ENCODE results near the gene SCFD2. TPM values are rescaled to one million over a fixed set of nuclear protein-coding genes. Genes with fewer than 3 reads are reported as not detected.

Gene SCFD2
- polyA plus RNA-seq, 4 donors, result 2.2 to 8.4 (median 5.6) TPM

GRCh38 chr4:52948057-52948423, 417.8 kb downstream of the SCFD2 start:
- no peaks in the 10 kb centered on the region for H3K27me3 ChIP-seq (ENCODE audit: control insufficient read depth in 3 of 3, insufficient read depth in 3 of 3, low read length in 3 of 3)
- H3K27ac ChIP-seq (ENCODE audit: low read depth in 1 of 3, low read length in 2 of 3), result no peak overlapping the region
- no peaks in the 10 kb centered on the region for H3K9me3 ChIP-seq (ENCODE audit: control insufficient read depth in 2 of 2, insufficient read depth in 1 of 2, low read depth in 1 of 2, low read length in 1 of 2)
- H3K4me3 ChIP-seq (ENCODE audit: low read depth in 1 of 3, low read length in 3 of 3), result no peak overlapping the region
- DNase-seq, result no peak
- H3K4me1 ChIP-seq (ENCODE audit: control insufficient read depth in 3 of 3, insufficient read depth in 2 of 3, low read depth in 1 of 3, low read length in 2 of 3), result no peaks in the 10 kb centered on the region
- no peaks in the 10 kb centered on the region for H3K36me3 ChIP-seq (ENCODE audit: control insufficient read depth in 3 of 3, insufficient read depth in 2 of 3, low read depth in 1 of 3, low read length in 3 of 3)
- no peak for FAIRE-seq
- 79 to 88% (median 82%) methylated on average over 5 of the region's 5 CpGs for WGBS, 3 donors

DNA sequence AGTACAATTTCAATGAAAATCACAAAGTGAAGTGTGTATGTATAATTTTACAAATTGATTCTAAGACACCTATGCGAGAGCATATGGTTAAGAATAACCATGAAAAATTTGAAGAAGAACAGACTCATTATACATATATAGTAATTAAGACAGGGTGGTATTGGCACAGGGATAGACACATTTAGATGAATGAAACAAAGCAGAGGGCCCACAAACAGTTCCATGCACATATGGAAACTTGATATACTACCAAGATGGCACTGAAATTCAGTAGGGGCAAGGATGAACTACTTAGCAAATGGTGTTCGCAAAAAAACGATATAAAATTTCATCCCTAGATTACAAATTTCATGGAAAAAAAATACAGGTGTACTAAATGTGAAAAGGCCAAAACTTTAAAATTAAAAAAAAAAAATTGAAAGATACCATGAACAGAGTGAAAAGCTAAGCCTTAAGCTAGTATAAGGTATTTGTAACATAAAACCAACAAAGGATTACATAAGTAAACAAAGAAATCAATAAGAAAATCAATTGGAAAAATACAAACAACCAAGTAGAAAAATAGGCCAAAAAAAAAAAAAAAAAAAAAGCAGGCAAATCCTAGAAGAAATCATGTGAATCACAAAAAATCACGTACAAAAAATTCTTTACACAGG, 418.3 kb downstream of the SCFD2 start:
- Histone ChIP-seq H3K9me3 (ENCODE audit: control insufficient read depth in 2 of 2, insufficient read depth in 1 of 2, low read depth in 1 of 2, low read length in 1 of 2) (no peaks in the 10 kb centered on the region), H3K4me3 (ENCODE audit: low read depth in 1 of 3, low read length in 3 of 3) (no peak overlapping the region), H3K27ac (ENCODE audit: low read depth in 1 of 3, low read length in 2 of 3) (no peak overlapping the region), H3K4me1 (ENCODE audit: control insufficient read depth in 3 of 3, insufficient read depth in 2 of 3, low read depth in 1 of 3, low read length in 2 of 3) (no peaks in the 10 kb centered on the region), H3K27me3 (ENCODE audit: control insufficient read depth in 3 of 3, insufficient read depth in 3 of 3, low read length in 3 of 3) (no peaks in the 10 kb centered on the region), H3K36me3 (ENCODE audit: control insufficient read depth in 3 of 3, insufficient read depth in 2 of 3, low read depth in 1 of 3, low read length in 3 of 3) (no peaks in the 10 kb centered on the region)
- 94 to 97% (median 96%) methylated on average over 4 of the region's 4 CpGs for WGBS, 3 donors
- FAIRE-seq (no peak), DNase-seq (no peak)

DNA sequence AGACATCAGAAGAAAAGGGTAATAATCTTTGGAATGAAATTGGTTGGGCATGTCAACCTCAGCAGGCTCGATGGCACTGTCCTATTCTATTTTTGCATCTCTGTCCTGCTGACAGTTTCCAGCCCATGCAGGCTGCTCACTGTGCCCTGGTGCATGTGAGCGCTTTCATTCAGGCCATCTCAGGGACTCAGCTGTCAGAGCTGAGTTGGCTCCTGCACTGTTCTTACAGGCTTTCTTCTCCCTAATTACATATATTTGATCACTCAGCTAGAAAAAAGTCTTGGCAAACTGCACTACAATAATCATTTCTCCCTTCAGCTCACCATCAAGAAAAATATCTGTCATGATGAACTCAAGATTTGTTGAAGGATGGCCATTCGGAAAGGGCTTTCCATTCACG, 419.0 kb downstream of the SCFD2 start:
- Histone ChIP-seq H3K36me3 (ENCODE audit: control insufficient read depth in 3 of 3, insufficient read depth in 2 of 3, low read depth in 1 of 3, low read length in 3 of 3) (no peaks in the 10 kb centered on the region), H3K27me3 (ENCODE audit: control insufficient read depth in 3 of 3, insufficient read depth in 3 of 3, low read length in 3 of 3) (no peaks in the 10 kb centered on the region), H3K9me3 (ENCODE audit: control insufficient read depth in 2 of 2, insufficient read depth in 1 of 2, low read depth in 1 of 2, low read length in 1 of 2) (no peaks in the 10 kb centered on the region), H3K4me1 (ENCODE audit: control insufficient read depth in 3 of 3, insufficient read depth in 2 of 3, low read depth in 1 of 3, low read length in 2 of 3) (no peaks in the 10 kb centered on the region), H3K4me3 (ENCODE audit: low read depth in 1 of 3, low read length in 3 of 3) (no peak overlapping the region), H3K27ac (ENCODE audit: low read depth in 1 of 3, low read length in 2 of 3) (no peak overlapping the region)
- 89 to 95% (median 93%) methylated on average over 4 of the region's 4 CpGs for WGBS, 3 donors
- FAIRE-seq (no peak), DNase-seq (no peak)

DNA sequence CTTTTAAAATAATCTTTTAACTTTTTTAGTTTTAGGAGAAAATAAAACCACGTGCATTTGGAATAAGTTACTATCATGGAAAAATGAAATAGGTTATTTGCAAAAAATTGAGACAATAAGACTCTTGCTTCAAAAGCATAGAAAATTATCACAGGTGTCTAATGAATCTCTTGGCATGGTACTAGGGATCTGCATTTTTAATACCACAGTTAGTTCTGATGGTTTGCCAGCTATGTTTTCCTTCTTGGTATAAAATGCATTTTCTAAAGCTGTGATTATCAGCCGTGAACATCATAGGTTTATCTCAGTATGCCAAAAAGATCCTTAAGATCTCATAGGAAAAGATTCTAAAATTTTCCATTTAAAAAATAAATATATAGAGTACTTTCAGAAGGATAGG, 419.9 kb downstream of the SCFD2 start:
- H3K4me3 ChIP-seq (ENCODE audit: low read depth in 1 of 3, low read length in 3 of 3), result no peak overlapping the region
- WGBS, 3 donors, result 91 to 95% (median 95%) methylated on average over 2 of the region's 2 CpGs
- H3K36me3 ChIP-seq (ENCODE audit: control insufficient read depth in 3 of 3, insufficient read depth in 2 of 3, low read depth in 1 of 3, low read length in 3 of 3), result no peaks in the 10 kb centered on the region
- no peaks in the 10 kb centered on the region for H3K4me1 ChIP-seq (ENCODE audit: control insufficient read depth in 3 of 3, insufficient read depth in 2 of 3, low read depth in 1 of 3, low read length in 2 of 3)
- FAIRE-seq (no peak), DNase-seq (no peak)
- no peaks in the 10 kb centered on the region for H3K27me3 ChIP-seq (ENCODE audit: control insufficient read depth in 3 of 3, insufficient read depth in 3 of 3, low read length in 3 of 3)
- H3K27ac ChIP-seq (ENCODE audit: low read depth in 1 of 3, low read length in 2 of 3), result no peak overlapping the region
- no peaks in the 10 kb centered on the region for H3K9me3 ChIP-seq (ENCODE audit: control insufficient read depth in 2 of 2, insufficient read depth in 1 of 2, low read depth in 1 of 2, low read length in 1 of 2)

- DNase-seq (no peak), FAIRE-seq (no peak)
- Histone ChIP-seq H3K4me1 (ENCODE audit: control insufficient read depth in 3 of 3, insufficient read depth in 2 of 3, low read depth in 1 of 3, low read length in 2 of 3) (no peaks in the 10 kb centered on the region), H3K4me3 (ENCODE audit: low read depth in 1 of 3, low read length in 3 of 3) (no peak overlapping the region), H3K9me3 (ENCODE audit: control insufficient read depth in 2 of 2, insufficient read depth in 1 of 2, low read depth in 1 of 2, low read length in 1 of 2) (no peaks in the 10 kb centered on the region), H3K36me3 (ENCODE audit: control insufficient read depth in 3 of 3, insufficient read depth in 2 of 3, low read depth in 1 of 3, low read length in 3 of 3) (no peaks in the 10 kb centered on the region), H3K27me3 (ENCODE audit: control insufficient read depth in 3 of 3, insufficient read depth in 3 of 3, low read length in 3 of 3) (no peaks in the 10 kb centered on the region), H3K27ac (ENCODE audit: low read depth in 1 of 3, low read length in 2 of 3) (no peak overlapping the region)
- 86 to 91% (median 90%) methylated on average over 2 of the region's 2 CpGs for WGBS, 3 donors
Observed at GRCh38 chr4:52945326-52945898, 420.4 kb downstream of the SCFD2 start.

DNA sequence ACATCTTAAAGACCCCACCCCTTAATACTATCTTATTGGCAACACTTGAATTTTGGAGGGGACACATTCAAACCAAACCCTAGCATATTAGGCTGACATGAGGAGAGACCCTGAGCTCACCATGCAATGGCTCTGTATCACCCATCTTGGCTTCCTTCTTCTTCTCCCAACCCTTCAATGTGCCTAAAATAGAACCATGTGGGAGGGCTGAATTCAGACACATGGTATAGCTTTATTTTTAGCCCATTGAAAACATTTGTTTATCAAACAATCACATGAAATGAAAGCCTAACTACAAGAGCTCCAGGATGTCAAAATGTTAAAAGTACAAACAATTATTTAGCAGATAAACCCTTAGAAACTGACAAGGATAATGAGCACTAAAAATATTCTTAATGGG, 422.2 kb downstream of the SCFD2 start:
- H3K27ac ChIP-seq (ENCODE audit: low read depth in 1 of 3, low read length in 2 of 3), result no peak overlapping the region
- H3K27me3 ChIP-seq (ENCODE audit: control insufficient read depth in 3 of 3, insufficient read depth in 3 of 3, low read length in 3 of 3), result no peaks in the 10 kb centered on the region
- no peaks in the 10 kb centered on the region for H3K36me3 ChIP-seq (ENCODE audit: control insufficient read depth in 3 of 3, insufficient read depth in 2 of 3, low read depth in 1 of 3, low read length in 3 of 3)
- peaks cover 0 to 6% (median 0%) of the 10 kb centered on the region in 3 donors for H3K4me1 ChIP-seq (ENCODE audit: control insufficient read depth in 3 of 3, insufficient read depth in 2 of 3, low read depth in 1 of 3, low read length in 2 of 3)
- FAIRE-seq, result no peak
- H3K9me3 ChIP-seq (ENCODE audit: control insufficient read depth in 2 of 2, insufficient read depth in 1 of 2, low read depth in 1 of 2, low read length in 1 of 2), result no peaks in the 10 kb centered on the region
- H3K4me3 ChIP-seq (ENCODE audit: low read depth in 1 of 3, low read length in 3 of 3), result no peak overlapping the region
- no peak for DNase-seq

- H3K27ac ChIP-seq (ENCODE audit: low read depth in 1 of 3, low read length in 2 of 3), result no peak overlapping the region
- 96 to 100% (median 100%) methylated on average over 1 of the region's 1 CpG for WGBS, 3 donors
- FAIRE-seq (no peak), DNase-seq (no peak)
- no peaks in the 10 kb centered on the region for H3K36me3 ChIP-seq (ENCODE audit: control insufficient read depth in 3 of 3, insufficient read depth in 2 of 3, low read depth in 1 of 3, low read length in 3 of 3)
- no peaks in the 10 kb centered on the region for H3K27me3 ChIP-seq (ENCODE audit: control insufficient read depth in 3 of 3, insufficient read depth in 3 of 3, low read length in 3 of 3)
- peaks cover 0 to 6% (median 0%) of the 10 kb centered on the region in 3 donors for H3K4me1 ChIP-seq (ENCODE audit: control insufficient read depth in 3 of 3, insufficient read depth in 2 of 3, low read depth in 1 of 3, low read length in 2 of 3)
- no peak overlapping the region for H3K4me3 ChIP-seq (ENCODE audit: low read depth in 1 of 3, low read length in 3 of 3)
- no peaks in the 10 kb centered on the region for H3K9me3 ChIP-seq (ENCODE audit: control insufficient read depth in 2 of 2, insufficient read depth in 1 of 2, low read depth in 1 of 2, low read length in 1 of 2)
Observed at GRCh38 chr4:52942936-52943335, 422.9 kb downstream of the SCFD2 start.

GRCh38 chr4:52941450-52941849, 424.4 kb downstream of the SCFD2 start:
- Histone ChIP-seq H3K4me3 (ENCODE audit: low read depth in 1 of 3, low read length in 3 of 3) (no peak overlapping the region), H3K4me1 (ENCODE audit: control insufficient read depth in 3 of 3, insufficient read depth in 2 of 3, low read depth in 1 of 3, low read length in 2 of 3) (peaks cover 0 to 6% (median 0%) of the 10 kb centered on the region in 3 donors), H3K9me3 (ENCODE audit: control insufficient read depth in 2 of 2, insufficient read depth in 1 of 2, low read depth in 1 of 2, low read length in 1 of 2) (no peaks in the 10 kb centered on the region), H3K36me3 (ENCODE audit: control insufficient read depth in 3 of 3, insufficient read depth in 2 of 3, low read depth in 1 of 3, low read length in 3 of 3) (no peaks in the 10 kb centered on the region), H3K27me3 (ENCODE audit: control insufficient read depth in 3 of 3, insufficient read depth in 3 of 3, low read length in 3 of 3) (no peaks in the 10 kb centered on the region), H3K27ac (ENCODE audit: low read depth in 1 of 3, low read length in 2 of 3) (no peak overlapping the region)
- DNase-seq (no peak), FAIRE-seq (no peak)
- WGBS, 3 donors, result 92 to 97% (median 95%) methylated on average over 3 of the region's 3 CpGs

DNA sequence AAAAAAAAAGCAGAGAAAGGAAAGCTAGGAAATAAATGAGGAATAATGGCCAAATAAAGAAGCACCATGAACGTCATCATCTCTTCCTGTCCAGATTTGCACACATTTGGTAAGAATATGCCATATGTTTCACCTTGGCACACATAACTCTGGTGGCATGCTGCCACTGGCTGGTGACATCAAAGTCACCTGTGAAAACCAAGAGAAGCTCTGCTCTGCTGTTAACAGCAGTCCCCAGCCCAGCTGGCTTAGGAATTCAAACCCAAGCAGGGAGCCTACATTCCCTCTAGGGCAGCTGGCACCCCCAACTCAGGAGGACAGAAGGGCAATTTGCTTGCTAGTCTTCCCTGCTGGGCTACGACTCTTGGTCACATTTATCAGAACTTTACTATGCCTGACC, 426.1 kb downstream of the SCFD2 start:
- no peak for DNase-seq
- FAIRE-seq, result no peak
- WGBS, 3 donors, result 38 to 73% (median 62%) methylated on average over 2 of the region's 2 CpGs
- Histone ChIP-seq H3K27ac (ENCODE audit: low read depth in 1 of 3, low read length in 2 of 3) (no peak overlapping the region), H3K27me3 (ENCODE audit: control insufficient read depth in 3 of 3, insufficient read depth in 3 of 3, low read length in 3 of 3) (no peaks in the 10 kb centered on the region), H3K4me3 (ENCODE audit: low read depth in 1 of 3, low read length in 3 of 3) (no peak overlapping the region), H3K36me3 (ENCODE audit: control insufficient read depth in 3 of 3, insufficient read depth in 2 of 3, low read depth in 1 of 3, low read length in 3 of 3) (no peaks in the 10 kb centered on the region), H3K4me1 (ENCODE audit: control insufficient read depth in 3 of 3, insufficient read depth in 2 of 3, low read depth in 1 of 3, low read length in 2 of 3) (peaks cover 0 to 6% (median 0%) of the 10 kb centered on the region in 3 donors), H3K9me3 (ENCODE audit: control insufficient read depth in 2 of 2, insufficient read depth in 1 of 2, low read depth in 1 of 2, low read length in 1 of 2) (no peaks in the 10 kb centered on the region)

Data from small intestine (tissue), 7 donors.